ENCODE data around the gene FGR.

Gene FGR

DNA sequence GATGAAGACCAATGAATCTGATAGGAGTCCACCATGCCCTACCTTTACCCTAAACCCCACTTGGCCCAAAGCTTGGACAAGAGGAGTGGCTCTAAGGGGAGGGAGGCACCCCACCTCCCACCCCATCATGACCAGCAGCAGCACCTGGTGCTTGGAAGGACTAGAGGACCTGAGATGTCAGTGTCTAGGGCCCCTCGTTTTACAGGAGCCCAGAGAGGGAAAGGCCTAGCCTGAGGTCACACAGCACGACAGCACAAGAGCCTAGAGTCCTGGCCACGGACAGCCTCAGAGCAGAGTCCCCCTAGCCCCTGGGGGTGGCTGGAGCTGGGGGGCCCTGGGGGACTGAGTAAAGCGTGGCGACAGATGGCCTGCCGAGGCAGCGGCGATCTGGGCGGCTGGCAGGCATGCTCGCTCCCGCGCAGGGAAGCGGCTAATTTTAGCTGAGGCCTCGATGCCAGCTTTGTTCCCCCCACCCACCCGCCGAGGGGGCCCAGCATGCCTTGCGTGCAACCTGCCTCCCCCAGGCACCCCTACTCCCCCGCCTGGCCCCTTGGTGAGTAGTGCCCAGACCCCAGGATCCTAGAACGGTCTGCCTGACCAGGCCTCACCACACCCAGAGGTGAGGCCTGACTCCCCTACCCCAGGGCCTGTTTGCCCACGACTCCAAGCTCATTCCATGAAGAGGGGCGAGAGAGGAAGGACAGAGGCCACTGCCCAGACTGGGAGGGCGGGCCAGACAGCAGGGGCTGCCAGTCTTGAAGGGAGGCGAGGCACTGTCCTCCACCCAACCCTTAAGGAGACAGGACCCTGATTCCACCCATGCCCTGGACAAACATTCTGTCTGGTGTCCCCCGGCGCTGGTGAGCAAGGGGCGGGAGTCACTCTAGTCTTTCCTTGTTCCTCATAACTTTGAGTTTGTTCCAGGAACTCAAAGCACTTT lies 70.0 kb downstream of the FGR start:
- DNase-seq: no peak

DNA sequence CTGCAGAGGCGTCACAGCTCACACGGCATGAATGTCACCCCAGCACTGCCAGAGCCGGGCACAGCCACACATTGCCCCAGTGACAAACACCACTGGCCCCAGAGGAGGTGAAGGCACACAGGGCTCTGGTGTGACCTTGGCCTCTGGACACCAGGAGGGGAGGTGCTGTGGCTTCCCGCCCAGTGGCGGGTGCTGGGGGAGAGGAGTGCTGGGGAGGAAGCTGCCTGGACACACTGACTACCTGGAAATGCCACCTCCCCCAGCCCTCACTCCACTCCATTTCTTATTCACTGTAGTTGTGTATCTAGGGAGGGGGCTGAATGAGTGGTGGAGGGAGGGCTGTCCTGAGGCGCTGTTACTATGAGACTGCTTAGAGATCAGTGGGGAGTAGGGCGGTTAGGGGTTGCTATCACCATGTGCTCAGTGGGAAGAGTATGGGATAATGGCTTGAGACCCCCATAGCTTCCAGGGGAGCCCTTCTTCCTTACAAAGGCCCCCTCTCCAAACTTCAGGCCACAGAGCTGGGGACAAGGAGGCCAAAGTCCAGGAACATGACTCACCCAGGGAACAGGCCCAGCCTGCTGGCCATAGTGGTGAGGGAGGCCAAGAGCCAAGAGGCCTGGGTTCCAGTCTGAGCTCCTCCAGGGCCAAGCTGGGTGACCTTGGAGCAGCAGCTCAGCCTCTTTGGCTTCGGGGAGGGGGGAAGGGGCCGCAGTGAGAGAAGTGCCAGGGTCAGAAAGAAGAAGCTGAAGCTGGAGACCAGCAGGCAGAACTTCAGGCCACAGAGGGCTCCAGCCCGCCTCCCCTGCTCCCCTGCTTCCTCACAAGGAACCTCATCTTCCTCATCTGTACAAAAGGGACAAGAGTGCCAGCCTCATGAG lies 71.2 kb downstream of the FGR start:
- DNase-seq: no peak

DNA sequence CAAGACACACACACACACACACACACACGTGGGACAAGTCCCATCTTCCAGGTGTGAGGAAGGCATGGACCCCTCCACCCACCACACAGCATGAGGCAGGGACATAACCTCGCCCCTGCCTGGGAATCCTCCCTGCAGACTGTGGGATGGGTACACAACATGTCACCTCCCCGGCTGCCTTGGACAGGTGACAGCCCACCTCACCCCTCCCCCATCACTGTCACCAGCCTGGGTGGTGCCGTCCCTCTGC lies 71.7 kb downstream of the FGR start:
- DNase-seq: no peak

DNA sequence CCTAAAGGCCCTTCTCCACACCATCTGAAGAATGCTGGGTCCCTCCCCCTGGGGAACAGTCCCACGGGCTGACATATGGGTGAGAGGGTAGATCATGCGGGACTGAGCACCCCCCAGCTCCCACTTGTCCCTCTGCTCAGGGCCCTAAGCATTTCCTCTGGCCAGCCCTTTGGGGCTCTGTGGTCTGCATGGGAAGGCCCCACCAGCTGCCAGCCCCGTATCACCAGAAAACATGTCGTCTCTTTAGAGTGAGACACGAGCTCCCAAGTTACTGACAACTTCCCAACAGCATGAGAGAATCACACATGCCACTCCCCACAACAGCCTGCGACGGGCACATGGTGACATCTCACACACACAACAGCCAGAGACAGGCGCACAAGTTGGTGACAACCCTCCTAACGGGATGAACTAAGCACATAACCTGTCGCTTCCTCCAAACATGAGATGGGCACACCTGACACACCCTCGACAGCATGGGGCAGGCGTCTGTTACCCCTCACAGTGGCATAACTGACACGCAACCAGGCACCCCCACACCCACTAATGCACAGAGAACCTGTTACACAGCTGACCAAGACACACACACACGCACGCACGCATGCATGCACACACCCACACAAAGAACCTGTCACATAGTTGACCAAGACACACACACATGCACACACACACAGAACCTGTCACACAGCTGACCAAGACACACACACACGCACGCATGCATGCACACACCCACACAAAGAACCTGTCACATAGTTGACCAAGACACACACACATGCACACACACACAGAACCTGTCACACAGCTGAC lies 72.2 kb downstream of the FGR start:
- DNase-seq: no peak
